Mucosa of rectum (tissue), 2 donors: ENCODE results near the gene GABPB2.
A peak's percentile ranks its signal among the peaks of the same experiment; 100 is the strongest.

Source experiments
- H3K27ac ChIP-seq, 2 donors: one replicate each; pipeline ENCODE4 v1.7.0; 2013; ENCODE audit warnings: inconsistent platforms in 2 of 2, low read depth in 2 of 2, low read length in 2 of 2
- H3K27me3 ChIP-seq, 2 donors: one replicate each; pipeline ENCODE4 v1.7.0; 2013; ENCODE audit warnings: low read length in 2 of 2; ENCODE audit not compliant: control insufficient read depth in 2 of 2, insufficient read depth in 2 of 2
- H3K36me3 ChIP-seq, 2 donors: one replicate each; pipeline ENCODE4 v1.7.0; 2013; ENCODE audit warnings: low read length in 2 of 2; ENCODE audit not compliant: control insufficient read depth in 2 of 2, insufficient read depth in 2 of 2
- H3K4me1 ChIP-seq, 2 donors: one replicate each; pipeline ENCODE4 v1.7.0; 2013; ENCODE audit warnings: low read length in 2 of 2, mild to moderate bottlenecking in 1 of 2; ENCODE audit not compliant: control insufficient read depth in 2 of 2, insufficient read depth in 2 of 2
- H3K4me3 ChIP-seq, 2 donors: one replicate each; pipeline ENCODE4 v1.7.0; 2013; ENCODE audit warnings: low read length in 2 of 2
- H3K9ac ChIP-seq, 2 donors: one replicate each; pipeline ENCODE4 v1.7.0; 2013; ENCODE audit warnings: low read length in 2 of 2, low read depth in 1 of 2, mild to moderate bottlenecking in 1 of 2
- H3K9me3 ChIP-seq, 2 donors: one replicate each; pipeline ENCODE4 v1.7.0; 2013; ENCODE audit warnings: low read length in 2 of 2; ENCODE audit not compliant: control insufficient read depth in 2 of 2
- donor health status: healthy.
- donor health status: Normal muscosa, but diverticular disease.

The GABPB2 gene

GRCh38 chr1:151131701-151132334 is 61.3 kb downstream of the GABPB2 start:
- H3K4me1 ChIP-seq: peaks cover 10 to 14% of the 10 kb centered on the region in 2 donors
- H3K27ac ChIP-seq: no peak overlapping the region
- H3K4me3 ChIP-seq: peak overlapping the region; percentile 54 to 65
- H3K9me3 ChIP-seq: no peaks in the 10 kb centered on the region
- no peaks in the 10 kb centered on the region for H3K36me3 ChIP-seq
- H3K27me3 ChIP-seq: peaks cover 2 to 23% of the 10 kb centered on the region in 2 donors
- peak overlapping the region; percentile 14 to 58 for H3K9ac ChIP-seq

- Histone ChIP-seq H3K27ac (no peak overlapping the region), H3K4me3 (peak overlapping the region; percentile 31 to 54), H3K4me1 (peaks cover 10 to 14% of the 10 kb centered on the region in 2 donors), H3K27me3 (peaks cover 2 to 23% of the 10 kb centered on the region in 2 donors), H3K9ac (no peak overlapping the region), H3K9me3 (no peaks in the 10 kb centered on the region), H3K36me3 (no peaks in the 10 kb centered on the region)
These were observed 61.9 kb downstream of the GABPB2 start for GRCh38 chr1:151132335-151133017.

DNA sequence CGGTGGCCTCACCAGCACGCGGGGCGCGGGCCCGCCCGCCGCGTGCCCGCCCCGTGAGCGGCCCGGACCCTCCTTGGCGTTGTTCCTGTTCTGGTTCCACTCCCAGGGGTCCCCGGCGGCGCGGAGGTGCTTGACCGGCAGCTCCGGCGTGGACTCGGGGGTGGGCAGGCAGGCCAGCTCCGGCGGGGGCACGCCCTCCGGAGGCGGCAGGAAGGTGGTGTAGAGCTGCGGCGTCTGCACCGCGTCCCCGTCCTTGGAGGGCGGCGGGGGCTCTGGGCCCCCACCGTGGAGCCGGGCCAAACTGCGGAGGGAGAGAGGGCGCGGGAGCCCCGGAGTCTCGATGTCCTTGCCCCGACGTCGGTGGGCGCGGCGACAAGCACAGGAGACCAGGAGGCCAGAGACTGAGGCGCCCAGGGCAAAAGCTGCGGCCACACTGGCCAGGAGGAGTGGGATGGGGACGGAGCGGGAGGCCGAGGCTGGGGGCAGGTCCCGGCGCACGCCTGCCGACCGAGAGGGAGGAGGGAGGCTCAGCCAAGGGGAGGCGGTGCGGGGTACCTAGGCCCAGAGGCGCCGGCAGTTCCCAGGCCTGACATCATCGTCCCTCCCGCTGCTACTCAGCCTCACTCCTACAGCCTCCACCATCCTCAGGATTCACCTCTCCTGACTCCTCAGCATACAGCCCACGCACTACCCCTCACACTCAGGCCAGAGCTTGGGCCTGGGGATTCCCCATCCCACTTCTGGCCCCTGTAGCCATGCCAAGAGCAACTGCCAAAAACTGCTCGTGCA is 62.7 kb downstream of the GABPB2 start:
- Histone ChIP-seq H3K4me3 (no peak overlapping the region), H3K27ac (no peak overlapping the region), H3K36me3 (no peaks in the 10 kb centered on the region), H3K9me3 (no peaks in the 10 kb centered on the region), H3K4me1 (peaks cover 10 to 14% of the 10 kb centered on the region in 2 donors), H3K9ac (no peak overlapping the region), H3K27me3 (peaks cover 2 to 23% of the 10 kb centered on the region in 2 donors)

DNA sequence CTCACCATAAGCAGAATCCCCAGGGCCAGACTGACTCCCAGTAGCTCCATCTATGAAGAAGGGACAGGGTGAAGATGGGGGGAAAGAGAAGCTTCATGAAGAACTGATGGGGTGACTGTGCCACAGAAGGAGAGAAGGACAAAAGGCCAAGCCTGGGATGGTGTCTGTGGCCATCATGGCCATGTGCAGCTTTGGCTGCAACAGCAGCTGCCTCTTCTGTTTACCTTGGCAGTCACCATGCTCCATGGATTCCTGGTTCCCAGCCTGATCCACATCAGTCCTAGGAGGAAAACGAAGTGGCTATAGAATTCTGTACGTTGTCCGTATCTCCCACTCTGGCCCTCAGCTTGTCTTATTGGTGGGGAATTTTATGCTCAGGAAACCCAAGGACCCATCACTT is 63.8 kb downstream of the GABPB2 start:
- Histone ChIP-seq H3K36me3 (no peaks in the 10 kb centered on the region), H3K27me3 (peaks cover 2 to 23% of the 10 kb centered on the region in 2 donors)

GRCh38 chr1:151134991-151135390 is 64.4 kb downstream of the GABPB2 start:
- Histone ChIP-seq H3K36me3 (no peaks in the 10 kb centered on the region), H3K9me3 (no peaks in the 10 kb centered on the region), H3K4me1 (peaks cover 10 to 14% of the 10 kb centered on the region in 2 donors), H3K9ac (no peak overlapping the region), H3K4me3 (no peak overlapping the region), H3K27me3 (peaks cover 2 to 23% of the 10 kb centered on the region in 2 donors), H3K27ac (no peak overlapping the region)

More for the DNA sequence above, 63.8 kb downstream of the GABPB2 start:
- H3K27ac ChIP-seq: no peak overlapping the region
- no peak overlapping the region for H3K4me3 ChIP-seq
- no peak overlapping the region for H3K9ac ChIP-seq
- no peaks in the 10 kb centered on the region for H3K9me3 ChIP-seq
- peaks cover 10 to 14% of the 10 kb centered on the region in 2 donors for H3K4me1 ChIP-seq

DNA sequence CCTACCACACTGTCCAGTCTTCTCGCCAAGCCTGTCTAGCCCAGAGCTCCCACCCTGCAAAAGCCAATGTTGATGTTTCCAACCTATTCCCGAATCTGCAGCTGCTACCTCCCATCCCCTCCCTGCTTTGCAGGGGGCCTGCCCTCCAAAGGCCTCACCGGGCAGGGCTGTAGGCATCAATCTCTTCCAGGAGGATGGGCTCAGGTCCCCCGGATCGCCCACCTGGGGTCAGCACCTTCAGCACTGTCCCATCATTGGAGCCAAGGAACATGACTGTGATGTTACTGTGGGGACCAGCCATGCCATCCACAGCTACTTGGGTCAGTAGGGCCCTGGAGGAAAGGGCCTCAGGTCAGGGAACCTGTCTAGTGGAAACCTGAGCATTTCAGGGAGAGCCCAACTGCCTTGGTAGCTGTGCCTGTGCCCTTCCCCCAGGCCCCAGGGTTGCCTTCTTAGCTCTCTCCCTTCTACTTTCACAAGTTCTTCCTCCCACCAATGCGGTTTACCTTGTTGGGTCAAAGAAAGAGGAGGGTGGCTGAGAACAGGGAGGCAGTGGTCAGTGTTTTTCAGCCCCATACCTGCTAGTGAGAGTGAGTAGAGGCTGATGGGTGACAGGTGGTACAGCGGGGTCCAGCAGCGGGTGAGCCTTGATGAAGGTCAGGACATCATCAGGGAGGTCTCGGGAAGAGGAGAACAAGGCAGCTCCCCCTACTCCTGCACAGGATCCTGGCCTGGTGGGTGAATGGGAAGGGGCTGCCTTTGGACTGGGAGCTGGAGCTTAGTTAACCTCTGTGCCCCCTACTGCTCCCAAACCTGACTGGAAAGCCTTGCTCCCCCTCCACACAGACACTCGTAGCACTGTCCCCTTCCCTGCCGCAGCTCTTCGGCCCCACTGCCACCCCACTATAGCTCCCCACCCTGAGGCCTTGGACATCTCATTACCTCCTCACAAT is 65.1 kb downstream of the GABPB2 start:
- Histone ChIP-seq H3K9me3 (no peaks in the 10 kb centered on the region), H3K4me3 (no peak overlapping the region), H3K9ac (no peak overlapping the region), H3K27me3 (peaks cover 2 to 20% of the 10 kb centered on the region in 2 donors), H3K4me1 (peaks cover 10 to 14% of the 10 kb centered on the region in 2 donors), H3K36me3 (no peaks in the 10 kb centered on the region), H3K27ac (no peak overlapping the region)

- no peaks in the 10 kb centered on the region for H3K36me3 ChIP-seq
- no peak overlapping the region for H3K4me3 ChIP-seq
- H3K27me3 ChIP-seq: peaks cover 2 to 5% of the 10 kb centered on the region in 2 donors
- H3K9me3 ChIP-seq: no peaks in the 10 kb centered on the region
- H3K4me1 ChIP-seq: no peaks in the 10 kb centered on the region
- H3K27ac ChIP-seq: no peak overlapping the region
- H3K9ac ChIP-seq: no peak overlapping the region
These were observed 67.2 kb downstream of the GABPB2 start for GRCh38 chr1:151137789-151138188.

GRCh38 chr1:151142411-151143056 is 72.0 kb downstream of the GABPB2 start:
- peaks cover 0 to 3% of the 10 kb centered on the region in 2 donors for H3K27me3 ChIP-seq
- H3K4me3 ChIP-seq: no peak overlapping the region
- no peaks in the 10 kb centered on the region for H3K36me3 ChIP-seq
- peaks cover 9 to 12% of the 10 kb centered on the region in 2 donors for H3K4me1 ChIP-seq
- H3K9ac ChIP-seq: no peak overlapping the region
- H3K9me3 ChIP-seq: no peaks in the 10 kb centered on the region
- no peak overlapping the region for H3K27ac ChIP-seq

DNA sequence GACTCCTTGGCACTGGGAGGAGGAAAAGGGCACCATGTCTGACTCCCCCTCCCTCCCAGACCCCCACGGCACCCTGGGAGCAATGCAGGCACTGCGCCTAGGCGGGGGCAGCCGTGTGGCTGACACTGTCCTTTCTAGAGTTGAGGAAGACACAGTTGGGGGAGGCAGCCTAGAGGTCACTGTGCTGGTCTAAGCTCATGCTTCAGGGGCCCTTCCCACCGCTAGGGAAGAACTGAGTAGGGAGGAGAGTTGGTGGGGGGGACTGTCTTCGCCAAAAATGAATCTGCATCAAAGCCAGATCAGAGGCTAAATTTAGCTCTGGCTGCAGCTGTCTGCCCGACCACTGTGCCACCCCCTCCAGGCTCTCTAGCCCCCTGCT is 72.5 kb downstream of the GABPB2 start:
- Histone ChIP-seq H3K36me3 (no peaks in the 10 kb centered on the region), H3K9ac (no peak overlapping the region), H3K9me3 (no peaks in the 10 kb centered on the region), H3K4me3 (no peak overlapping the region), H3K4me1 (peaks cover 10 to 12% of the 10 kb centered on the region in 2 donors), H3K27ac (no peak overlapping the region), H3K27me3 (peaks cover 0 to 3% of the 10 kb centered on the region in 2 donors)
